ENCODE results near the gene OSBPL9.
A peak's percentile ranks its signal among the peaks of the same experiment; 100 is the strongest.

Gene OSBPL9

DNA sequence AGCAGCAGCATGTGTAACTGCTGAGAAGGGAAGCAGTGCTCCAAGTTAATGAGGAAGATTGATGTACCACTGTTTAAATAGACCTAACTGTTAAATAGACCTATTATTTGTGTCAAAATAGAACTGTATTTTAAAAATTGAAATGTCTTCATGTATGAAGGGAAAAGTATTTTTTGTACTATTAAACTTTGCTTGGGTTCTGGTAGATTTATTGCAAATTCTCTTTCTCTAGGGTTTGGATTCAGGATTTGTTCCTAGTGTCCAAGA, 128.3 kb downstream of the OSBPL9 start:
- DNase-seq, result no peak

DNA sequence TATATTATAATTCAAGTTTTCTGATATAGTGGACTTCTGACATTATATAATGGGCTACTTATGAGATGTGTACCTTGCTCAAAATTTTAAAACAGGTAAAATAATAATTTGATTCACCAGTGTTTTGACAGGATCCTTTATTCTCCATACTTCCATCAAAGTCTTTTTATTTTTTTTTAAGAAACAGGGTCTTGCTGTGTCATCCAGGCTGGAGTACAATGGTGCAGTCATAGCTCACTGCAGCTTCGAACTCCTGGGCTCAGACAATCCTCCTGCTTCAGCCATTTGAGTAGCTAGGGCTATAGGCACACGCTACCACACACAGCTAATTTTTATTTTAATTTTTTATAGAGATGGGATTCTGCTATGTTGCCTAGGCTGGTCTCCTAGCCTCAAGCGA, 132.3 kb downstream of the OSBPL9 start:
- no peak for DNase-seq

DNA sequence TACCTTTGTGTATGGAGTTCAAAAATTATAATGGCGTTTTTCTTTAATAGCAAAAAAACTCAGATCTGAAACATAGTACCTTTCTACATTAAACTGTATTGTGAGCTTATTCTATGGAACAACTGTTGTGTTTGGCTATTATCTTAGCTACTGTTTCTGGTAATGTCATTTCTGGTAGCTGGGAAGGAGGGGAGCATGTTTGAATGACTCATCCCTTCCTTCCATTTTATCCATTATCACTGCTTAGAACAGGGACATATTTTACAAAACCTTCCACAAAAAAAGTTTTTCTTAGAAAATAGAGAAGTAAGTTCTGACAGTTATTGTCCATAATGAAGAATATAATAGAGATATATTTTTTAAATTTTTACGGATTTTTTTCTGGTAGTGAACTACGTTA, 133.3 kb downstream of the OSBPL9 start:
- DNase-seq, result peak; percentile 10 to 37

DNA sequence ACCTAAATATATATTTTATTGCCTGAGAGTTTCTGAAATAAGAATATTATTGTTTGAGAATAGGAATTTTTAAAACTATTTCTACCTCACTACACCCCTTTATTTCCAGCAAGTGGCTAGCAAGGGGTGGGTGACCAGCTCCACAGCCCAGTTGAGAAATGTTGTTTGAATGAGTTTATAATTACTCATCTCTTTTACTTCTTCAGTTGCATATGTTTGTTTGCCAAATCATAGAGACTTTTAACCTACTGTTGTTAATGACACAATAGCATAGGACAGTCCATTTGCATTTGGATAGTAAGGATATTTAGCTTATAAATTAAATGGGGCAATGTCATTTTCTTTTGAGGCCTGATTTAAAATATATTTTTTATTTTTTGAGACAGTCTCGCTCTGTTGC, 133.8 kb downstream of the OSBPL9 start:
- no peak for DNase-seq

DNA sequence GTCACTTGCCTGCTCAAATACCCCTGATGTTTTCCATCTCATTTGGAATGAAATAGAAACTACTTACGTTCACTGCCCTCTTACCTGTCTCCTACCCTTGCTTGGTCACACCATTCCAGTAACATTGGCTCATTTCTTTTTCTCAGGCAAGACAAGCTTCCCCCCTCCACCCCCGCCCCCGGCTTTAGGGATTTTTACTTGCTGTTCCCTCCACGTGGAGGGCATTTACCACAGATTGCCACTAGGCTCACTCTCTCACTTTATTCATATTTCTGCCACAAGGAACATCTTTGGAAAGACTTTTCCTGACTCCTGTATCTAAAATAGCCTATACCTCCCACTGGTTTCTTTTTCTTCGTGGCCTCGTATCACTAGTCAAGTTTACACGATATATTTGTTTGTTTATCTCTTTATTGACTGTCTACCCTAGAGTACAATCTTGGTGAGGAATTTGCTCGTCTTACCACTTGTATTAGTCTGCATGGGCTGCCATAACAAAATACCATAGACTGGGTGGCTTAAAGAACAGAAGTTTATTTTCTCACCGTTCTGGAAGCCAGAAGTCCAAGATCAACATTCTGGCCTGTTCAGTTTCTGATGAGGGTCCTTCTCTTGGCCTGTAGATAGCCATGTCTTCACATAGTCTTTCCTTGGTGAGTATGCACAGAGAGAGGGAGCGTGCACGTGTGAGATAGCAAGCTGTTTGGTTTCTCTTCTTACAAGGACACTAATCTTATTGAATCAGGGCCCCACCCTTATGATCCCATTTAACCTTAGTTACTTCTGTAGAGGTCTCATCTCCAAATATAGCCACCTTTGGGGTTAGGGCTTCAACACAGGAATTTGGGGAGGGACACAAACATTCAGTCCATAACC, 135.4 kb downstream of the OSBPL9 start:
- no peak for DNase-seq

DNA sequence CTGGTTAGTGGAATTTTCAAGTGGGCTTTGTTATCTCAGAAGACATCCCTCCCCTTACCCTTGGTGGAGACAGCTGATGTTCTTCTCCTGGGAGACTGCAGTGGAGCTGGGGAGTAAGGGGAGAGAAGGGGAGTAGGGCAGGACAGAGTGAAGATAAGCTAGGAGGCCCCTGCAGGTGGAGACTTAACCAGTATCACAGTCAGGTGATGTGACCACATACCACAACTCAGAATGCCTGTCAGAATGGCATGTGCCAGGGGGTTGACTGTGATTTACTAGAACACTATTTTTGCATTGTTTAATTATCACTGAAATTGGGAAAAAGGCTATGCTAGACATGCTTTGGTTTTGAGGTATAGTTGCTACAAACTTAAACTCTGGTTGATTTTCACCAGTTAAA, 137.1 kb downstream of the OSBPL9 start:
- DNase-seq, result no peak

DNA sequence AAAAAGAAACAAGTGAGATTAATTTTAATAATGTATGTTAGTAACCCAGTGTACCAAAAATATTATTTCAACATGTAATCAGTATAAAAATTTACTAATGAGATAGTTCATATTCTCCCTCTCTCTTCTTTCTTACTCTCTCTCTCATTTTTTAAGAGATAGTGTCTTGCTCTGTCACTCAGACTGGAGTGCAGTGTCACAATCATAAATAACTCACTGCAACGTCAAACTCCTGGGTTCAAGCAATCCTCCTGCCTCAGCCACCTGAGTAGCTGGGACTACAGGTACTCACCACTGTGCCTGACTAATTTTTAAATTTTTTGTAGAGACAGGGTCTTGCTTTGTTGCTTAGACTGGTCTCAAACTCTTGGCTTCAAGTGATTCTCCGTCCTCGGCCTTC, 137.8 kb downstream of the OSBPL9 start:
- DNase-seq, result no peak

DNA sequence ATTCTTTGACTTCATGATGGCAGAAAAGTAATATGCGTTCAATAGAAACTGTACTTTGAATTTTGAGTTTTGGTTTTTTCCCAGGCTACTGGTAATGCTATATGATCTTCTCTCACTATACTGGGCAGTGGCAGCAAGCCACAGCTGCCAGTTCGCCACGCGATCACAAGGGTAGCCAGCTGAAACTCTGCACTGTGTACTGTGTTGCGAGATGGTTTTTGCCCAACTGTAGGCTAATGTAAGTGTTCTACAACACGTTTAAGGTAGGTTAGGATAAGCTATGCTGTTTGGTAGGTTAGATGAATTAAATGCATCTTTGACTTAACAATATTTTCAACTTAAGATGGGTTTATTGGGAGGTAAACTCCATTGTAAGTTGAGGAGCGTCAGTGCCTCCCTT, 138.5 kb downstream of the OSBPL9 start:
- DNase-seq, result no peak

DNA sequence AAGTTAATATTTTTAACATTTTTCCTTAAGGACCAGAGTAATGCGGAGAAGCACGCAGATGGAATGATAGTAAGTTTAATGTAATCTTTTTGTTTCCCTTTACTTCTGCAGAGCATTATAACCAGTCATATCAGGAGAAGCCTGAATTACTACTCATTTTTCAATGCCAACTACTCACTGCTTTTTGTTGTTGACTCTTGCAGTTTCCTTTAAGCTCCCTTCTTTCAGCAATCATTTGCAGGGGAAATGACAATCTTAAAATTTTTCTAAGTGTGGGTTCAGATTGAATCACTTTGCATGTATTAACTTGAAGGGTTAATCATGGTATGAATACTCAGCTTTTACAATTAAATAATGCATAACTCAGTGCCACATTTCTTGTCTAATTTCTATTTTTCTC, 139.4 kb downstream of the OSBPL9 start:
- DNase-seq, result no peak

DNA sequence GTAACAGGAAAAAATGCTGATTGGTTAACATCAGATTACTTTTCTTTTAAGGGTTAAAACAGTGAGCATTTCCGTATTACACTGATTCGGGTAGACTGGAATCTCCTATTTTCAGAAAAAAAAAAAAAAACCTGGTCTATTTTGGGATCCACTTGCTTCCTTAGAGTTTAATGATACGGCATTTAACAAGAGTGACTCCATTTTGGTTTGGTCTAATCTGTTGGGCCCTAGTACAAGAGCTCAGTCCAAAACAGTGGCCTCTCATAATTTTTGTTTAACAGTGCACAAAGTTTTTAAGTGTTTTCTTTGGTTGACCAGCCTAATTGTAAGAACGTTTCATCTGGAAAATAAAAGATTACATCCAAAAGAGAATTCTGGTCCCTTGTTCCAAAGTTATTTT, 141.4 kb downstream of the OSBPL9 start:
- no peak for DNase-seq

DNA sequence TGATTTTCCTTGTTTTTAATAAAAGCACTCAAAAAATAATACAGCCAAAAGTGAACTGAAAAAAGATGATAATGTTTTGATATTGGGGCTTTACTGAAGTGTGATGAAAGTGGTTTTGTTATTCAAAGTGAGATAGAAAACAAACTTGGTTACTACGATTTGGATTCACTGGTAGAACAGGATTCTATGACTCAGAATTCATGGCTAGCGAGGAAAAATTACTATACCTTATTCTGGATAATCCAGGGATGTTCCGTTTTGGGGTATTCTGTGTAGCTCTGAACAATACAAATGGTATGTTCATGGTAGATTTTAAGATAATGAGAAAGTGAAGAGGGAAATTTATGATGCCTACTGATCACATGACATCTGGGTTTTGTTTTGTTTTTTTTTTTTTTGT, 144.0 kb downstream of the OSBPL9 start:
- DNase-seq, result no peak

DNA sequence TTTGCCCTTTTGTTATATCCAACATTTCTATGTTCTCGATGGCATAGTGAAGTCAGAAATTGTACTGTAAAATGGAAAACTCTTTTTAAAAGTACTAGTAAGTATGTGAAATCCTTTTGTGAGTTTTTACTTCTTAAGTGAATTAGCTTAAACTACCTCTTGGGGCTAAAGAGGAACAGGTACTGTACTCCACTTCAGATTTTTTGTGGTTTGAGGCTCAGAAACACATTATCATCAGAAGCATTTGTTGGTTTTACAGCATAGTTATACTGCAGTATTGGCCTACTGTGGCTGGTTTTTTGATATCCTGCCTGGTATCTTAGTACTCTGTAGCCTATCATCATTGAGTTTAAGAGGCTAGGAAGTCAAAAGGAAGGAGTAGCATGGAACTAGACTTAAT, 144.5 kb downstream of the OSBPL9 start:
- DNase-seq, result no peak

DNA sequence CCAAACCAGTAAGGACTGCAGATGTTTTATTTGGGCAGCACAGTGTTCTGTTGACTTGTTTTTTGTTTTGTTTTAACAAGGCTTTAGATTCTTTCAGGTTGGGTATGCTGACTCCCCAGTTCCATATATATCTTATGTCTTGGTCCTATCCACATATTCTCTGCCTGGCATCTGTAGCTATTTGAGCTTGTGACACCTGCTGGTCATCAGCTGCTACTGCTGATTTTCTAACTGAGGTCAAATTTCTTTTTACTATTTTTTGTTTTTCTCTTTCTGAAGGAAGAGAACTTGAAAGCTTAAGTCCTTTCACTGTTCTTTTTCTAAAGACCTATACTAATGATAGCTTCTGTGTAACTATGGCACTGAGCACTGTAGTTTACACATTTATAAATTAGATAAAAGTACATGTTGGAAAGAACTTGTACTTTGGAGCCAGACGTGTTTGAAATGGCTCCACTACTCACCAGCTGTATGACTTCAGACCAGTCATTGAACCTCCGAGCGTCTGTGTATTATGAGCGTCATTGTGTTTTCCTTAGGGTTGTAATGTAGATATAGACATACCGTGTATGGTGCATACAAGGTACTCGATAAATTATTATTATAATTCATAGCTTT, 152.2 kb downstream of the OSBPL9 start:
- DNase-seq, result peak; percentile 77 to 85

DNA sequence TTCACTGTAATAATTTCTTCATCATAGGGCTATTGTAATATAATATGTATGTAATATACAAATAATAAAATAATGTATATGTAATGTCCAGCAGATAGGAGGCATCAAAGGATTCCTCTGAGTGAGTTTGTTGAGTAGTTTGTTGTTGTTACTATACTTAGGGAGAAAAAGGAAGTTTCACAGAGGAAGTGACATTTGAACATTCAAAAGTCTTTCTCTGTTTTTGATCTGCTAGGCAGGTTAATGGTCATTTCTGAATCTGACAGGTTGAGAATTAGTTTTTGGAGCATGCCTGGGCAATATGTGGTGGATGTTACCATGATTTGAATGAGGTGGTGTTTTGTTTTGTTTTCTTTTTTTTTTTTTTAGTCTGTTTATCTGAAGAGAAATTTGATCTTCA, 159.5 kb downstream of the OSBPL9 start:
- DNase-seq, result peak in 1 of 2 experiments; percentile 29

DNA sequence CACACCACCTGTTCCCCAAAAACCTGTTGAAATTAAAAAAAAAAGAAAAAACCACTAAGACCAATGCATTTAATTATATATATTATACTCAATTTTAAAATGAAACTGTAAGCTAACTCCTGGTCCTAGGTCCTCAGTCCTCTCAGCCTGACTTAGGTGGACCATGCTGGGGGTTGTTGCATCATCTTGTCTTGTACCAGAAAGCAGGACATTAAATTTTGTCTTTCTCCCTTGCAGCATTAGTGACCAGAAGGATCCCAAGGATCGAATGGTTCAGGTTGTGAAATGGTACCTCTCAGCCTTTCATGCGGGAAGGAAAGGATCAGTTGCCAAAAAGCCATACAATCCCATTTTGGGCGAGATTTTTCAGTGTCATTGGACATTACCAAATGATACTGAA, 164.0 kb downstream of the OSBPL9 start:
- no peak for DNase-seq

DNA sequence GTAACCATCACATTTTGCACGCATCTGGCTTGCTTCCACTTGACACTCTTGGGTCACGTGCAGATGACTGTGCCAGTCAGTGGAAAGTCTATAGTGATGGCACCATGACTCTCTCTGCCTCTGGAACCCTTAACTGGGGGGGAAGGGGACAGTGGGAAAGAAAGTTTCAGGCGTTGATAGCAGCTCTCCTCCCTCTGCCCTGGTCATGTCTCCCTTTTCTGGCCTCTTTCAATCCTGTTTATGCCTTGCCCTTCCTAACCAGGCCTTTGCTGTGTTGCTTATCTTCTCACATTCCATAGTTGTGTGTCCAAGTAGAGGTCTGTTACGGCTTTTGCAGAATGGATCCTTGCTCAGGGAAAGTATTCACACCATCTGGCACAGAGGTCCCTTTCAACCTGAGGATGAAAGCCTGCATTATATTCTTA, 168.1 kb downstream of the OSBPL9 start:
- no peak for DNase-seq

DNA sequence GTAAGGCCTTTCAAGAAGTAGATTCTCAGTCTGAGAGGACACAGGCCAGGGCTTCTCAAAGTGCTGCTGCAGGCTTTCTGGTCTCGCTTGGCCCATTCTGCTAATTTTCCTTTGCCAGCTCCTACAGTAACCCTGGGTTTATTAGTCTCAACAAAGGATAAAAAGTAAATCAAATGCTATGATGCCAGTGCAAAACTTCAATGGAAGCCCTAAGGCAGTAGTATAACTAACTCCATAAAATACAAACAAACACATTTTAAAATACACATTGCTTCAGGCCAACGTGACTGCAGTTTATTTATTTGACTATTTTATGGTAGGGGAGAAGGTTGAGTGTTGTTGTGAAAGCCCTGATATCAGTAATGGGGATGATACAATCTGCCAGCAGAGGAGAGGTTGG, 172.0 kb downstream of the OSBPL9 start:
- no peak for DNase-seq

DNA sequence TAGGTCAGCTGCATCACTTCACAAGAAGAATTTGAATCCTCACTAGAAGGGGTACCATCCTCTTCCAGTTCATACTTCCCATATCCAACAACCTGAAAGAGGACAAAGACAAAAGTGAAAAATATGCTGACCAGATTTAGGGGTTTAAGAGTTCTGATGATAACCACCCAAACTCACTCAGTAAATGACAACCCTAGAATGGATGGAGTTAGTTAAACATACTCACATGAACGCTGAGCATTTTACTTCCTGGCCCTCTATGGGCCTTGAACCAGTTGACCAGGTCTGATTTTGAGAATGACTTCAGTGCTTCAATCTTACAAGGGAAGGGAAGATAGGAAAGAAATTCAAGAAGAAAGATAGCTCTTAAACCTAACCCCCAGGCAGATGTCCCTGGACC, 172.4 kb downstream of the OSBPL9 start:
- no peak for DNase-seq

DNA sequence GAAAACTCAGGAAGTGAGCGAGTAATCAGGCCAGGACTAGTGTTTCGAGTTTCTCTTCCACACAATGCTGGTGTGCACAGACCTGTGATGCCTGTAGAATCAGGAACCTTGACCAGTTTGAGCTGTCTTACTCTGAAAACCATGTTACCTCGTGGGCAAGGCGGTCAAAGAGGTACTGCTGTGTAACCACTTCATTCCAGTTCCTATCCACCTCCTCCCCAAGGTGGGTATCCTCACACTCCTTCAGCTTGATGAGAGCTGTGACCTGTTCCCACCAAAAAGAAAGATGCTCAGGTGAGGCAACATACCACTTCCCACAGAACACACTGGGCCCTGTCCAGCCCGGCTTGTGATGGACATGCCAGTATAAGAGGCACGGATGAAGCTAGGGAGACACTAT, 173.5 kb downstream of the OSBPL9 start:
- no peak for DNase-seq

DNA sequence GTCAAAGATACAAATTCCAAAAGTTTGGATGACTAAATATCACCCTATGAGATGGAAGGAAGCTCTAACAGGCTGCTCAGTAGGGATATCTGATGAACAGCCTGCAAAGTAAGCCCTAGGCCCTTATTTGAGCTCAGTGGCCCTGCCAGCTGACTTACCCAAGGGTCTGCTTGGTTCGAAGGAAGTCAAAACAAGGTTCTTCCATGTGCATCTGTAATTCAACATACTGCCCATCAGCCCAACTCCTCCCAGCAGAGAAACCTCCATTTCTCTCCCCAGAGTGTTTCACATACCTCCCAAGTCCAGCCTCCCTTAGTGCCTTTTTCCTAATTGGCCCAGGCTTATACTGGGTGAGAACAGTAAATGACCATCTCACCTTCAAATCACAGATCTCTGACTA, 175.0 kb downstream of the OSBPL9 start:
- no peak for DNase-seq

DNA sequence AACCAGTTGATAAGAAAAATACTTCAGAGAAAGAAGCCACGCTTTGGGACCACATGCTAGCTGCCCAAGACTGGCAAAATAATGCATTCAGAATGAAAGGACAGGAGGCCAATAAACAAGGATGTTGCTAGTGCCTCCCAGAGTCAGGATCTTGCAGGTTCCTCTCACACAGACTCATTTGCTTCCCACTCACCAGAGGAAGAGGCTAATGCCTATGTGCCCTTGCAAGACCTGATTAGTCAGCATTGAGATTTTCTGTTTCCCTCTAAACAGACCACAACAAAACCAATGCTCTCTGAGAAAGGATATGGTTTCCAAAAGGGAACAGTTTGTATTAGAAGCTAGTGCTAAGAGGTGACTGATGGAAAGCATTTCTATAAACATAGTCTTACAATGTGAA, 176.0 kb downstream of the OSBPL9 start:
- peak; percentile 17 to 40 for DNase-seq

DNA sequence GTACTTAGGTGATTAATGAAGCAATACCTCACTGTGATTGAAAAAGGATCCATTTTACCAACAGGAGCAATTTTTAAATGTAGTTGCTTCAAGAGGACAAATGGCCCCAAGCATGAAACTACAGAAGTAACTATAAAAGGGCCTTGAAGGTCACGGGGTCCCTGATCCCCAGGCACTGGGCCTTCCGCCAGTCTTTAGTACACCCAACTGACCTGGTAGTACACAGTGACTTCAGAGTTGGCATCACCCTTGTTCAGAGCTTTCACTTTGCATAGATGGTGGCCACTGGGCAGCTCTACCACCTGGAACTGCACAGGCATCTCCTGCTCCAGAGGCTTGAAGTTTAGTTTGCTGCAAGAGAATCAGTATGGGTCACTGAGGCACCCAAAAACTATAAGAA, 177.4 kb downstream of the OSBPL9 start:
- DNase-seq, result no peak

DNA sequence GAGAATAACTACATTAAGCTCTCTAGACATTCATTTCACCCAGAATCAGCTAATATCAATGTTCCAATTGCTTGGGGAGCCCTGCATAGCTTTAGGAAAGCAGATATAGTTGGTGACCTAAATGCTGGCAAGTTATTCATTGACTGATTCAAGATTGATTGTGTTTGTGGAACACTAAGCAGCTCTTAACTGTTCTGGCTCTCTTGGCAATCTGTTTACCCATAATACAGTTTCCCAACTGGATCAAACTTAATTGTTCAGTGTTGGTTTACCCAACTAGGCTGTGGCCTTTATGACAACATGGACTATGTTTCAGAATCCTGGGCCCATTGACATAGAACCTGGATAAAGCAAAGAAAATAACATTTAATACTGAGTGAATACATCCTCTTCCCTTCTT, 178.0 kb downstream of the OSBPL9 start:
- DNase-seq, result no peak

DNA sequence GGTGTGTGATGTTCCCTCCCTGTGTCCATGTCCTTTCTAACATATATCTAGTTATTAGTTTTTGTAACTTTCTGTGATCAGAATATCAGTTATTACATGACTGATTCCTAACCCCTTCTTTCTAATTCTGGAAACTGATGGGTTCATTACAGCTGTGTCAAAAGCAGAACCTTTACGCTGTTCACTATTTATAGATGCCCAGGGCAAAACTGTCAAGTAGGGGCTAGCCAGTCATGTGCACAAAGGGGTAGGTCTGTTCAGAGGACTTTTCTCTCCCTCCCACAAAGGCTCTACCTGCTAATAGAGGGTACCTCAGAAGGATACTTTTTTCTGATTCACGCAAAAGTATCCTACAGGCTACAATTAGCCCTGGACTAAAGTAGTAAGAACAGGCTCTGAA, 182.5 kb downstream of the OSBPL9 start:
- DNase-seq, result no peak

DNA sequence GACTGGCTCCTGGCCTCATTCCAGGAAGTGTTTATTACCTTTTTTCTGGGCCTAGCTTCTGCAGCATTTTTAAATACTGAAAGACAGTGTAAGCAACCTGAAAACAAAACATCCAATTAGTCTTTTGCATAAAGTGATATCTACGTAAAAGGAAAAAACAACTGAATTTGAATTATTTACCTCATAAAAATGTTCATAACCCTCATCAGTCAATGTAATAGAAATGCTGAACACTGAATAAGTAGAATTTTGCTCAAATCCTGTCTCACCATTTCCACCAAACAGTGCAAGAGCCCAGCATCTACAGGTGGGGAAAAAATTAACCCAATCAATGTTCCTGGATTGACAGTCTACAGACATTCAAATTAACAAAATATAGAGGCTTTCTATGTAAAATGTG, 197.6 kb downstream of the OSBPL9 start:
- DNase-seq, result no peak

Data from Kasumi-1 (cell line).